Astrocyte (in vitro differentiated cells and primary cell): ENCODE data around the gene CHMP1A.

Experiments
- CTCF ChIP-seq: IDR thresholded peaks from 2 replicates; pipeline ENCODE4 v1.5.1; 2011; ENCODE audit warnings: low read depth, mild to moderate bottlenecking, inconsistent platforms, low read length, moderate library complexity; ENCODE audit not compliant: insufficient read depth
- EZH2 ChIP-seq: IDR thresholded peaks from 2 replicates; pipeline ENCODE4 v1.6.1; 2012; ENCODE audit warnings: mild to moderate bottlenecking, low read length, inconsistent platforms; ENCODE audit not compliant: insufficient read depth

GRCh38 chr16:89693931-89694783 is 36.6 kb upstream of the CHMP1A start:
- TF ChIP-seq CTCF = no peak
- no peak for TF ChIP-seq EZH2
